GM12878 (cell line): ENCODE data around the gene CENPP. TPM values are rescaled to one million over a fixed set of nuclear protein-coding genes. Genes with fewer than 3 reads are reported as not detected.

ENCODE experiments used
- ATAC-seq: fragments of 200-7000 bp; cut with Tn5 transposase; 3 replicates; pipeline ENCODE4 v1.9.1; 2020; ENCODE audit warnings: mild to moderate bottlenecking, moderate library complexity
- BruUV-seq: library from RNA; stranded (reverse); fragments of 400-500 nt; replicated peaks from 2 replicates; lab custom pipeline; 2021; lab: Mats Ljungman, UMichigan
- CTCF ChIA-PET: fragments of 300-600 bp; sonication (Branson Sonifier 250); formaldehyde crosslinking; extraction: SDS; loops from one replicate; lab custom pipeline; 2021; ENCODE audit warnings: inconsistent platforms; lab: Yijun Ruan, JAX
- POLR2A ChIA-PET: fragments of 350-600 bp; formaldehyde crosslinking; extraction: SDS; loops from one replicate; lab custom pipeline; 2021; ENCODE audit warnings: inconsistent platforms; lab: Charles Lee
- RAD21 ChIA-PET: fragments of 300-600 bp; sonication (Branson Sonifier 250); formaldehyde crosslinking; loops from one replicate; lab custom pipeline; 2023; ENCODE audit warnings: antibody characterized with exemption; ENCODE audit not compliant: unreplicated experiment; lab: Charles Lee
- SMC1A ChIA-PET: fragments of 300-600 bp; sonication (Branson Sonifier 250); formaldehyde crosslinking; loops from one replicate; lab custom pipeline; 2023; ENCODE audit not compliant: unreplicated experiment, uncharacterized antibody; lab: Charles Lee
- DNase-seq: peaks from one replicate; pipeline ENCODE4 v3.0.0-alpha.2; 2011; ENCODE audit warnings: low read depth, low spot score
- FAIRE-seq: peaks from 3 replicates; lab custom pipeline; 2011; peaks lifted over from hg19 to GRCh38; lab: Jason Lieb, UNC
- H2AFZ ChIP-seq: 2 replicates; pipeline ENCODE4 v1.6.0; 2011; ENCODE audit warnings: low read depth, low read length, control low read depth; ENCODE audit not compliant: control insufficient read depth
- H3K27ac ChIP-seq: 2 replicates; pipeline ENCODE4 v1.5.1; 2011; ENCODE audit warnings: control low read depth; ENCODE audit not compliant: control insufficient read depth, insufficient read depth
- H3K27me3 ChIP-seq, 2 experiments: replicated peaks in 1 of 2; 2 replicates each; pipeline versions ENCODE4 v1.6.0 to v1.6.1; 2011; ENCODE audit warnings: low read length in 1 of 2; ENCODE audit not compliant: control insufficient read depth in 2 of 2, insufficient read depth in 2 of 2
- H3K36me3 ChIP-seq, 2 experiments: 2 replicates each; pipeline ENCODE4 v1.5.1; 2011; ENCODE audit warnings: low read length in 1 of 2; ENCODE audit not compliant: control insufficient read depth in 2 of 2, insufficient read depth in 2 of 2
- H3K4me1 ChIP-seq: 2 replicates; pipeline ENCODE4 v1.6.1; 2011; ENCODE audit warnings: mild to moderate bottlenecking, low read length, moderate library complexity, mixed read lengths; ENCODE audit not compliant: control insufficient read depth, insufficient read depth
- H3K4me2 ChIP-seq: 2 replicates; pipeline ENCODE4 v1.6.0; 2011; ENCODE audit warnings: control low read depth; ENCODE audit not compliant: control insufficient read depth, insufficient read depth
- H3K4me3 ChIP-seq: fragments of 200-600 bp; sonication (generic); 2 replicates; pipeline ENCODE4 v1.5.1; 2016
- H3K79me2 ChIP-seq: 2 replicates; pipeline ENCODE4 v1.6.0; 2011; ENCODE audit warnings: low read length; ENCODE audit not compliant: control insufficient read depth, insufficient read depth
- H3K9ac ChIP-seq: 2 replicates; pipeline ENCODE4 v1.8.0; 2011; ENCODE audit warnings: low read length, control low read depth, mixed read lengths; ENCODE audit not compliant: control insufficient read depth, insufficient read depth
- H3K9me3 ChIP-seq: replicated peaks from 3 replicates; pipeline ENCODE4 v1.5.1; 2011; ENCODE audit warnings: mild to moderate bottlenecking, low read length; ENCODE audit not compliant: control insufficient read depth, insufficient read depth
- H4K20me1 ChIP-seq: 2 replicates; pipeline ENCODE4 v1.6.0; 2011; ENCODE audit not compliant: control insufficient read depth, insufficient read depth
- ATF2 ChIP-seq: IDR thresholded peaks from 2 replicates; pipeline ENCODE4 v1.6.1; 2012; ENCODE audit warnings: low read length, inconsistent platforms
- BCL11A ChIP-seq: IDR thresholded peaks from 2 replicates; pipeline ENCODE4 v1.6.1; 2011; ENCODE audit warnings: low read depth, low read length
- CBFB ChIP-seq: IDR thresholded peaks from 2 replicates; pipeline ENCODE4 v1.6.1; 2016; ENCODE audit warnings: antibody characterized with exemption, low read depth
- EED ChIP-seq: sonication (generic); IDR thresholded peaks from 2 replicates; pipeline ENCODE4 v1.6.1; 2016; ENCODE audit warnings: antibody characterized with exemption, low read depth
- FOXK2 ChIP-seq: fragments of 450-650 bp; IDR thresholded peaks from 2 replicates; pipeline ENCODE4 v1.6.1; 2017; ENCODE audit warnings: mild to moderate bottlenecking, moderate library complexity
- FOXM1 ChIP-seq: IDR thresholded peaks from 2 replicates; pipeline ENCODE4 v1.6.1; 2012; ENCODE audit warnings: low read depth, mild to moderate bottlenecking, inconsistent platforms, low read length, moderate library complexity
- IRF4 ChIP-seq: IDR thresholded peaks from 2 replicates; pipeline ENCODE4 v1.6.1; 2011; ENCODE audit warnings: low read depth, low read length
- JUNB ChIP-seq: IDR thresholded peaks from 2 replicates; pipeline ENCODE4 v1.6.1; 2016; ENCODE audit warnings: antibody characterized with exemption, mild to moderate bottlenecking
- NFYA ChIP-seq: IDR thresholded peaks from 2 replicates; pipeline ENCODE4 v1.6.1; 2011; ENCODE audit warnings: low read depth, mild to moderate bottlenecking, low read length, improper control_type of control experiment, borderline replicate concordance
- NKRF ChIP-seq: fragments of 450-650 bp; conservative IDR thresholded peaks from 2 replicates; pipeline ENCODE4 v1.6.1; 2017; ENCODE audit warnings: mild to moderate bottlenecking, moderate library complexity
- NR2C1 ChIP-seq: fragments of 450-650 bp; IDR thresholded peaks from 2 replicates; pipeline ENCODE4 v1.6.1; 2017; ENCODE audit warnings: antibody characterized with exemption, mild to moderate bottlenecking, moderate library complexity
- NRF1 ChIP-seq: conservative IDR thresholded peaks from 2 replicates; pipeline ENCODE4 v1.6.1; 2011; ENCODE audit warnings: mild to moderate bottlenecking, low read depth, low read length, improper control_type of control experiment
- PAX5 ChIP-seq: IDR thresholded peaks from 2 replicates; pipeline ENCODE4 v1.6.1; 2011; ENCODE audit warnings: low read depth, low read length, borderline replicate concordance
- RBBP5 ChIP-seq: fragments of 200-600 bp; sonication (generic); conservative IDR thresholded peaks from 2 replicates; pipeline ENCODE4 v1.6.1; 2016
- SKIL ChIP-seq: fragments of 450-650 bp; IDR thresholded peaks from 2 replicates; pipeline ENCODE4 v1.6.1; 2017; ENCODE audit warnings: mild to moderate bottlenecking, low read depth, inconsistent platforms; ENCODE audit not compliant: poor library complexity, severe bottlenecking
- TARDBP ChIP-seq: IDR thresholded peaks from 2 replicates; pipeline ENCODE4 v1.6.1; 2016; ENCODE audit warnings: borderline replicate concordance
- ZNF274 ChIP-seq: IDR thresholded peaks from one replicate; pipeline ENCODE4 v1.8.0; 2011; ENCODE audit not compliant: insufficient read length, insufficient read depth
- WGBS: methylation state at CpG from one replicate; pipeline ENCODE4 v1.1.6; 2016; ENCODE audit warnings: low lambda C conversion rate; ENCODE audit not compliant: insufficient replicate concordance, insufficient coverage; ENCODE audit errors: missing lambda C conversion rate; 5-methylcytosine and 5-hydroxymethylcytosine counted together
- in situ Hi-C: fragments of 300-500 bp; cut with MboI; formaldehyde crosslinking; loops from 9 replicates; pipeline ENCODE4 v1.14.3; 2018; ENCODE audit warnings: mixed read lengths
- intact Hi-C: fragments of 100-400 bp; cut with micrococcal nuclease; formaldehyde crosslinking; loops from one replicate; pipeline ENCODE4 v1.14.2; 2022; ENCODE audit not compliant: unreplicated experiment
- polyA plus RNA-seq, 11 experiments: library from polyadenylated mRNA; depleted of rRNA in 4 of 11; unstranded in 6 of 11; stranded (reverse) in 5 of 11; fragments of >200 nt; fragmentation: Nextera tagmentation in 4 of 11; fragmentation: Illumina TruSeq in 1 of 11; extraction: Ambion mirVana in 4 of 11; extraction: Trizol in 1 of 11; gene quantifications; 1 replicate in 1 of 11; 2 replicates in 10 of 11; pipeline versions ENCODE4 v1.2.1 to v1.2.3, GENCODE V29; 2011 to 2016; ENCODE audit warnings: inconsistent platforms in 2 of 11, missing spikeins in 2 of 11, low read depth in 1 of 11
- total RNA-seq, 4 experiments: library from RNA; depleted of rRNA in 3 of 4; stranded (reverse); fragments of >200 nt in 3 of 4; fragmentation: Illumina TruSeq in 1 of 4; extraction: Trizol in 1 of 4; gene quantifications; 2 replicates each; pipeline versions ENCODE4 v1.2.1 to v1.2.3, GENCODE V29; 2013 to 2021

CENPP gene
- total and polyA plus RNA-seq, 10 of the 15 experiments (the other 5 are each of a cell fraction or from before 2014, with no cell fraction given): 9.4 to 31.4 (median 19.8) TPM

- TF ChIP-seq SKIL: no peak
- TF ChIP-seq ATF2: no peak
Observed at GRCh38 chr9:92517046-92517445, 191.3 kb downstream of the CENPP start (continued).

- H3K79me2 ChIP-seq: no peaks in the 10 kb centered on the region
- H3K9me3 ChIP-seq: no peaks in the 10 kb centered on the region
- DNase-seq (no peak), ATAC-seq (no peak), FAIRE-seq (no peak)
- H3K36me3 ChIP-seq: no peaks in the 10 kb centered on the region
- intact Hi-C loops: no loop called here
- 82% methylated on average over 4 of the region's 4 CpGs for WGBS
- ChIA-PET CTCF (no interaction called here), RAD21 (no interaction called here), POLR2A (no interaction called here), SMC1A (interaction anchor here (0.8 kb wide), 1 partner anchor 20 kb away, joined by 3 read pairs; no protein-coding TSS in a partner anchor)
- H3K4me1 ChIP-seq: no peaks in the 10 kb centered on the region
- no peak overlapping the region for H3K27ac ChIP-seq
- H3K4me2 ChIP-seq: no peak overlapping the region
- no peak overlapping the region for H3K4me3 ChIP-seq
- no peak overlapping the region for H3K9ac ChIP-seq
- TF ChIP-seq TARDBP (no peak), NKRF (no peak), PAX5 (no peak), IRF4 (no peak), NR2C1 (no peak), ZNF274 (no peak), RBBP5 (no peak), NFYA (no peak), CBFB (no peak), BCL11A (no peak), JUNB (no peak), FOXM1 (no peak), NRF1 (no peak), EED (no peak), FOXK2 (no peak)
- no peaks in the 10 kb centered on the region for H4K20me1 ChIP-seq
- H2AFZ ChIP-seq: no peak overlapping the region
- no TSS peak for BruUV-seq
- in situ Hi-C loops: no loop called here
- no peaks in the 10 kb centered on the region for H3K27me3 ChIP-seq
Observed at GRCh38 chr9:92518199-92518598, 192.4 kb downstream of the CENPP start.
